GM10847 (cell line): Measurements from ENCODE around the gene HNRNPUL2.

ENCODE experiments used
- POLR2A ChIP-seq: IDR thresholded peaks from 2 replicates; pipeline ENCODE4 v1.6.1; 2011; ENCODE audit not compliant: insufficient read length; ENCODE audit errors: extremely low read depth

The HNRNPUL2 gene

GRCh38 chr11:62664405-62665074, 62.7 kb downstream of the HNRNPUL2 start:
- TF ChIP-seq POLR2A = no peak
